GM18499 (cell line): ENCODE results near the gene ATRIP.

Source experiments
- ATAC-seq: cut with Tn5 transposase; IDR thresholded peaks from one replicate; pipeline ENCODE4 v1.9.1; 2021; ENCODE audit warnings: moderate number of reproducible peaks; ENCODE audit not compliant: insufficient read depth, unreplicated experiment

Gene ATRIP

GRCh38 chr3:48492461-48493202 lies 46.1 kb downstream of the ATRIP start:
- no peak for ATAC-seq

GRCh38 chr3:48493203-48493501 lies 46.6 kb downstream of the ATRIP start:
- no peak for ATAC-seq

DNA sequence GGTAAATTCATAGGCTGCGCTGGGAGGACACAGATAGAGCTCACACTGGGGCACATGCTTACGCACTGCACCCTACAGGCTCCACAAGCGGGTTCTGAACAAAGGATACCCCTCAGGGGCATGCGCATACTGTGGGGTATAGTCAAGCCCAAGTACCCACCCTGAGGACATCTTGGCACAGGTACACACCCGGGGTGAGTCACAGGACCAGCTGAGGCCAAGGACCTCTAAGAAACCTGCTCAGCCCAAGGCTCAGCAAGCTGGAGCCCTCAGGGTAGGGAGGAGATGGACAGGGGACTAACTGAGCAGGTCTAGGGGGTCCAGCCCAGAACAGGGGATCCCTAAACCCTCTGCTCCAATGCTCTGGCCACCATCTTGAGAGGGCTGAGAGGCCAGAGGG lies 54.1 kb downstream of the ATRIP start:
- no peak for ATAC-seq

DNA sequence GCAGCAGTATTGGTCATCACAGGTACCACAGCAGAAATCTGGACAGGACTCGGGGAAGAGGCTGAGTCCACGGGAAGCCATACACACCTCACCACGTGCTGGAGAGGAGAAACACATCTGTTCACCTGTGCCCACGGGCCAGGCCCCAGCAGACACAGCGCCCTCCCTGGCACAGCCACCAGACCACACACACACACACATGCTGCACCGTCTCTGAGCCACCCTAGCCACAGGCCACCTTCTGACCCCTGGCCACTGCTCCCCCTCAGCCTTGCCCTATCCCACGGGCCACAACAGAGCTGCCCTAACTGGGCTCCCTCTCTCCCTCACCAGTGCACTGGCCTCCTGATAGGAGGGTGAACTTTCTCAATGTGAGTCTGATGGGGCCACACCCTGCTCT lies 54.7 kb downstream of the ATRIP start:
- no peak for ATAC-seq

- no peak for ATAC-seq
Measured at GRCh38 chr3:48502121-48502520, 55.6 kb downstream of the ATRIP start.

DNA sequence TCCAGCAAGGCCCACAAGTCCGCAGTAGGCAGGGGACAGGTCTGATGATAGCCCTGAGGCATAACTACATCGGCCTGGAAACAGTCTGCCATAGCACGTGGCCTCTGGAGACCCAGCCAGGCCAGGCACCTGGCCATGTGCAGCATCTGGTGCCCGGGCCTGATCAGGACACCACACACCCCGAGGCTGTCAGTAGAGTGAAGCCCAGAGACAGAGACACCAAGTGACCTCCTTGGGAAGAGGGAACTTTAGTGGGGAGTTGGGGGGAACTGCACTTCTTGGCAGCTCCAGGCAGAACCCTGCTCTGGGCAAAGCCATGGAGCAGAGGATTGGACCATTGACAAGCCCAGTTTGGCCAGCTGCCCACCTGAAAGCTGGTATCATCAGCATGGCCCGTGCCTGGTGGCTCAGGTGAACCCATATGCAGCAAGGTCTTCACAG lies 56.2 kb downstream of the ATRIP start:
- no peak for ATAC-seq

- no peak for ATAC-seq
Measured at GRCh38 chr3:48503401-48504050, 57.0 kb downstream of the ATRIP start.

DNA sequence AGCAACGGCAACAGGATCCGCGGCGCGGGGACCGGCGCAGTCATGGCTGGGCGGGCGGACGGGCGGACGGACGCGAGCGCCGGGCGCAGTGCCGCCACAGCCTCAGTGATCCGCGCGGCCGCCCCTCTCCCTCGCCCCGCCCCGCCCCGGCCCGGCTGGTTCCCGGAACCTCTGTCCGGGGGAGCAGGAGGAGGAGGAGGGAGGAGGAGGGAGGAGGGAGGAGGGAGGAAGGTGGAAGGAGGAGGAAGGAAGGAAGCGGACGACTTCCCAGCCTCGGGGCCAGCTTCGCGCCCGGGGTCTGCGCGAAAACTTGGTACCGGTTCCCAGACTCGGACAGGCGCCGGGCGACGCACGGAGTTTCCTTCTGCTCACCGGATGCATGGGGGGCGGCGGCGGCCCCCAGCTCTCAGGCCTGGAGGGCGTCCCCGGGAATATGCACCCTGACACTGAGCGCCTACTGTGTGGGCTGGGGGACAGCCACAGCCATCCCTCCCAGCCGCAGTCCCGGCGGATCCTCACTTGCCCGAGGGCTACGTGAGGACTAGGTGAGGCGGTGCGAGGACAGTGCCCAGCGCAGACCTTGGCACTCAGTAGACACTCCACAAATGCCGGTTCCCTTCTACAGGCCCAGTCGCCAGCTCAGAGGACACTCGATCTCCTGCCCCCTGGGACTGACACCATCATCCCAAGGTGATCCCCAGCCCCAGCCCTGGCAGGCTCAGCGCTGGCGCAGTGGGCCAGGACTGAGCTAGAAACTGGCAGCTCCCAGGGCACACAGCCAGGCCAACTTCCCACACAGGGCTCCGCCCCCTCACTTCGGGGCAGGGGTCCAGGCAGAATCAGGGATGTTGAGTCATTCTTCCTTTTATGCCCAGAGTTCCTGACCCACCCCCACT lies 57.8 kb downstream of the ATRIP start, which contains the start of gene SHISA5:
SHISA5 (minus strand) TSS at position 124 of the 896 bp plus-strand sequence; CDS start at position 44, 80 bp downstream.
- no peak for ATAC-seq

DNA sequence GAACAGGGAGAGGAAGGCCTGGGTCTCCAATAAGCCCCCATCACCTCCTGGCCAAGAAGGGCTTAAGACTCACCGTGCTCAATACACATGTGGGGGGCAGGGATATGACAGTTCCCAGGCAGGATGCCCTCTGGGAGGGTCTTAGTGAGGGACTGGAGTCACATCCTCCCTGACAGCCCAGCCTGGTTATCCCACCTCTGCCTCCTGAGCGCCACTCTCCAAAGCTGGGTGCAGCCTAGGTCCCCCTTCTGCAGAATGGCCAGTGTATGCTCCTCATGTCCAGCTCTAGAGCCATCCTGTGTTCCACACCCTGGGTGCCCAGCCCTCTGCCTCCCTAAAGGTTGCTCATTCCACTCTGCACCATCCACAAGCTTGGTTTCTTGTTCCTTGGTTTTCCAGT lies 58.6 kb downstream of the ATRIP start:
- ATAC-seq, result no peak

DNA sequence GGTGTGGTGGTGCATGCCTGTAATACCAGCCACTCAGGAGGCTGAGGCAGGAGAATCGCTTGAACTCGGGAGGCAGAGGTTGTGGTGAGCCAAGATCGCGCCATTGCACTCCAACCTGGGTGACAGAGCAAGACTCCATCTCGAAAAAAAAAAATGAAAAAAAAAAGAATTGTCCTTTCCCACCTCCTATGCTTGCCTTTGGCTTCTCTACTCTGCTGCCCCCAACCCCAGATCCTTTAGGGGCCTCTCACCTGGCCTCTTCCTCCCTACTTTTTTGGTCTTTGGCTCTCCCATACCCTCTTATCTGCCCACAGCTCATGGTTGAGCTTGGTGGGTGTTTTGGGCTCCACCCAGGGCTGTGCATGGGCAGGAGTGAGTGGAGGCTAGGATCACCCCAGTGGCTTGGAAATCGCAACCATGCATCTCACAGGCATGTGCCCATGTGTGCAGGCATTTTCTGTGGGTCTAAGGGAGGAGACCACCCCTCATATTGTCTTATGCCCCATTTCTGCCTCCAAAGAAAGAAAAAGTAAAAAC lies 59.5 kb downstream of the ATRIP start:
- ATAC-seq, result no peak

- no peak for ATAC-seq
Measured at GRCh38 chr3:48507256-48508061, 60.9 kb downstream of the ATRIP start.

GRCh38 chr3:48511551-48511950 lies 65.0 kb downstream of the ATRIP start:
- ATAC-seq, result no peak

- ATAC-seq, result no peak
Measured at GRCh38 chr3:48514431-48515227, 68.1 kb downstream of the ATRIP start.
